ENCODE results near the gene TOR1A. TPM values are rescaled to one million over a fixed set of nuclear protein-coding genes. Genes with fewer than 3 reads are reported as not detected.
A peak's percentile ranks its signal among the peaks of the same experiment; 100 is the strongest.

The TOR1A gene, protein sequence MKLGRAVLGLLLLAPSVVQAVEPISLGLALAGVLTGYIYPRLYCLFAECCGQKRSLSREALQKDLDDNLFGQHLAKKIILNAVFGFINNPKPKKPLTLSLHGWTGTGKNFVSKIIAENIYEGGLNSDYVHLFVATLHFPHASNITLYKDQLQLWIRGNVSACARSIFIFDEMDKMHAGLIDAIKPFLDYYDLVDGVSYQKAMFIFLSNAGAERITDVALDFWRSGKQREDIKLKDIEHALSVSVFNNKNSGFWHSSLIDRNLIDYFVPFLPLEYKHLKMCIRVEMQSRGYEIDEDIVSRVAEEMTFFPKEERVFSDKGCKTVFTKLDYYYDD
- polyA plus RNA-seq (60.6 to 76.1 TPM (median 61.5 TPM) in 3 replicates), polyA minus RNA-seq (25.9 to 36.6 TPM (median 35.0 TPM) in 3 replicates)
- 26.1 TPM for polyA plus RNA-seq (2011; ENCODE audit: low read depth)
- 47.6 and 59.3 TPM in 2 replicates for polyA plus RNA-seq (2011; cell fraction: cytosol; rRNA removed)
- polyA plus RNA-seq (2011; cell fraction: nucleus; rRNA removed), result 70.3 and 72.6 TPM in 2 replicates
- 39.2 and 39.6 TPM in 2 replicates for polyA plus RNA-seq (2012; ENCODE audit: low replicate concordance)
- polyA minus RNA-seq (2011; cell fraction: cytosol; rRNA and poly(A)+ RNA removed), result 43.2 TPM
- polyA minus RNA-seq (2011; cell fraction: nucleus; rRNA and poly(A)+ RNA removed), result 27.1 and 35.7 TPM in 2 replicates

DNA sequence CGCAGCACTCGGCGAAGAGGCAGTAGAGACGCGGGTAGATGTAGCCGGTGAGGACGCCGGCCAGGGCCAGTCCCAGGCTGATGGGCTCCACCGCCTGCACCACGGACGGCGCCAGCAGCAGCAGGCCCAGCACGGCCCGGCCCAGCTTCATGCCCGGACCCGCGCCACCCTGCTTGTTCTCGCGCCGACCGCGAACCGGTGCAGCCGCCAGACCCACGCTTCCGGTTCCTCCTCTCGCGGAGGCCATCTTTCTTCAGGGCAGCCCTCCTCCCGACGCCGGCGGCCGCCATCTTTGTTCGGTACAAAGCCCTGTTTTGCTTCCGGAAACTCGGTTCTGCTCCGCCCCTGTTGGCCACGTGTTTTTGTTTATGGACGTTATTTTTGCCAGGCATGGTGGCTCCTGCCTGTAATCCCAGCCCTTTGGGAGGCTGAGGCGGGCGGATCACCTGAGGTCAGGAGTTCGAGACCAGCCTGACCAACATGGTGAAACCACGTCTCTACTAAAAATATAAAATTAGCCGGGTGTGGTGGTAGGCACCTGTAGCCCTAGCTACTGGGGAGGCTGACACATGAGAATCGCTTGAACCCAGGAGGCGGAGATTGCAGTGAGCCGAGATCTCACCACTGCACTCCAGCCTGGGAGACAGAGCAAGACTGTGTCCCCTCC, at the start of gene TOR1A:
Gene TOR1A, minus strand, starts transcription at position 202 of the 667 bp plus-strand sequence. Its CDS starts 51 bp downstream, at position 151.
- peak; percentile 67 for DNase-seq (ENCODE audit: low read depth, low spot score)
- H3K4me2 ChIP-seq (ENCODE audit: control insufficient read depth, extremely low read depth, insufficient read depth, low read depth, low read length), result peak within 1 kb of the TSS; percentile 87
- H3K79me2 ChIP-seq (ENCODE audit: control insufficient read depth, insufficient read depth, low read length), result peaks cover 24% of the 10 kb centered on the region
- no peaks in the 10 kb centered on the region for H3K9me3 ChIP-seq (ENCODE audit: control insufficient read depth, low read depth, low read length)
- H3K27ac ChIP-seq (ENCODE audit: control insufficient read depth, insufficient read depth, low read length), result peak within 1 kb of the TSS; percentile 42
- H3K9ac ChIP-seq (ENCODE audit: control insufficient read depth, extremely low read depth, insufficient read depth, low read length), result peak within 1 kb of the TSS; percentile 78
- no peaks in the 10 kb centered on the region for H3K27me3 ChIP-seq (ENCODE audit: control insufficient read depth, extremely low read depth, insufficient read depth, low read length)
- FAIRE-seq, result no peak
- H2AFZ ChIP-seq (ENCODE audit: control insufficient read depth, low read length), result peak within 1 kb of the TSS; percentile 69
- H3K36me3 ChIP-seq (ENCODE audit: control insufficient read depth in 2 of 2, extremely low read depth in 1 of 2, insufficient read depth in 2 of 2, low read length in 2 of 2), result peaks cover 14 to 24% of the 10 kb centered on the region in 2 experiments
- TF ChIP-seq EZH2 (IDR thresholded peaks at IDR 0.05; ENCODE audit: low read length), result no peak
- TF ChIP-seq, protein P1, sequence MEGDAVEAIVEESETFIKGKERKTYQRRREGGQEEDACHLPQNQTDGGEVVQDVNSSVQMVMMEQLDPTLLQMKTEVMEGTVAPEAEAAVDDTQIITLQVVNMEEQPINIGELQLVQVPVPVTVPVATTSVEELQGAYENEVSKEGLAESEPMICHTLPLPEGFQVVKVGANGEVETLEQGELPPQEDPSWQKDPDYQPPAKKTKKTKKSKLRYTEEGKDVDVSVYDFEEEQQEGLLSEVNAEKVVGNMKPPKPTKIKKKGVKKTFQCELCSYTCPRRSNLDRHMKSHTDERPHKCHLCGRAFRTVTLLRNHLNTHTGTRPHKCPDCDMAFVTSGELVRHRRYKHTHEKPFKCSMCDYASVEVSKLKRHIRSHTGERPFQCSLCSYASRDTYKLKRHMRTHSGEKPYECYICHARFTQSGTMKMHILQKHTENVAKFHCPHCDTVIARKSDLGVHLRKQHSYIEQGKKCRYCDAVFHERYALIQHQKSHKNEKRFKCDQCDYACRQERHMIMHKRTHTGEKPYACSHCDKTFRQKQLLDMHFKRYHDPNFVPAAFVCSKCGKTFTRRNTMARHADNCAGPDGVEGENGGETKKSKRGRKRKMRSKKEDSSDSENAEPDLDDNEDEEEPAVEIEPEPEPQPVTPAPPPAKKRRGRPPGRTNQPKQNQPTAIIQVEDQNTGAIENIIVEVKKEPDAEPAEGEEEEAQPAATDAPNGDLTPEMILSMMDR (optimal IDR thresholded peaks at IDR 0.05 in 1 of 3, IDR thresholded peaks at IDR 0.05 in 1 of 3, conservative IDR thresholded peaks at IDR 0.05 in 1 of 3; ENCODE audit: extremely low read depth in 1 of 3, insufficient read depth in 2 of 3, low read length in 3 of 3), result no peak
- peak within 1 kb of the TSS; percentile 66 to 81 (median 71) for H3K4me3 ChIP-seq (ENCODE audit: control insufficient read depth in 2 of 3, extremely low read depth in 1 of 3, insufficient read depth in 2 of 3, low read depth in 1 of 3, low read length in 3 of 3)
- H4K20me1 ChIP-seq (ENCODE audit: control insufficient read depth, extremely low read depth, insufficient read depth, low read length), result no peaks in the 10 kb centered on the region
- H3K4me1 ChIP-seq (ENCODE audit: control insufficient read depth, extremely low read depth, insufficient read depth, low read length), result peaks cover 3% of the 10 kb centered on the region
- H3K9me1 ChIP-seq (ENCODE audit: control insufficient read depth, extremely low read depth, insufficient read depth, low read length), result no peaks in the 10 kb centered on the region
- dilution Hi-C loops (cut with MboI; ENCODE audit: extremely low pct_ligation_motif_present, low sequenced_read_pairs), result no loop called here

DNA sequence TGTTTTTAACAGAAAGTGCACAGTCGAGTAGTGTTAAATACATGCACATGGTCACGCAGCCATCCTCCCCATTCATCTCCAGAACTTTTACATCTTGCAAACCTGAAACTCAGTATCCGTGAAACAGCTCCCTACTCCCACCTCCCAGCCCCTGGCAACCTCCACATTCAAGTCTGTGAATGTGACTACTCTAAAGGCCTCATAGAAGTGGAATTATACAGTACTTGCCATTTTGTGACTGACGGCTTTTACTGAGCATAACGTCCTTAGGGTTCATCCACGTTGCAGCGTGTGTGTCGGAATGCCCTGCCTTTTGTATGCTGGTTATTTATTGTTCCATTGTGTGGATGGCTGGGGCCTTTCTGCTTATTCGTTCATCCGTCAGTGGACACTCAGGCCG, 47.1 kb upstream of the TOR1A start:
- H3K36me3 ChIP-seq (ENCODE audit: control insufficient read depth in 2 of 2, extremely low read depth in 1 of 2, insufficient read depth in 2 of 2, low read length in 2 of 2), result peaks cover 0 to 24% of the 10 kb centered on the region in 2 experiments
- FAIRE-seq (no peak), DNase-seq (ENCODE audit: low read depth, low spot score) (no peak)
- dilution Hi-C loops (cut with MboI; ENCODE audit: extremely low pct_ligation_motif_present, low sequenced_read_pairs), result no loop called here
- H3K27ac ChIP-seq (ENCODE audit: control insufficient read depth, insufficient read depth, low read length), result no peak overlapping the region
- no peaks in the 10 kb centered on the region for H4K20me1 ChIP-seq (ENCODE audit: control insufficient read depth, extremely low read depth, insufficient read depth, low read length)
- no peaks in the 10 kb centered on the region for H3K79me2 ChIP-seq (ENCODE audit: control insufficient read depth, insufficient read depth, low read length)
- no peak for TF ChIP-seq EZH2 (IDR thresholded peaks at IDR 0.05; ENCODE audit: low read length)
- TF ChIP-seq, protein P1 (optimal IDR thresholded peaks at IDR 0.05 in 1 of 3, IDR thresholded peaks at IDR 0.05 in 1 of 3, conservative IDR thresholded peaks at IDR 0.05 in 1 of 3; ENCODE audit: extremely low read depth in 1 of 3, insufficient read depth in 2 of 3, low read length in 3 of 3), result no peak
- H3K4me3 ChIP-seq (ENCODE audit: control insufficient read depth in 2 of 3, extremely low read depth in 1 of 3, insufficient read depth in 2 of 3, low read depth in 1 of 3, low read length in 3 of 3), result no peak overlapping the region
- H3K9me1 ChIP-seq (ENCODE audit: control insufficient read depth, extremely low read depth, insufficient read depth, low read length), result no peaks in the 10 kb centered on the region
- no peaks in the 10 kb centered on the region for H3K9me3 ChIP-seq (ENCODE audit: control insufficient read depth, low read depth, low read length)
- H3K4me1 ChIP-seq (ENCODE audit: control insufficient read depth, extremely low read depth, insufficient read depth, low read length), result no peaks in the 10 kb centered on the region
- no peak overlapping the region for H2AFZ ChIP-seq (ENCODE audit: control insufficient read depth, low read length)
- no peak overlapping the region for H3K9ac ChIP-seq (ENCODE audit: control insufficient read depth, extremely low read depth, insufficient read depth, low read length)
- no peak overlapping the region for H3K4me2 ChIP-seq (ENCODE audit: control insufficient read depth, extremely low read depth, insufficient read depth, low read depth, low read length)
- H3K27me3 ChIP-seq (ENCODE audit: control insufficient read depth, extremely low read depth, insufficient read depth, low read length), result no peaks in the 10 kb centered on the region

All from keratinocyte (primary cell).